ENCODE measurements around the gene SLC22A23.

DNA sequence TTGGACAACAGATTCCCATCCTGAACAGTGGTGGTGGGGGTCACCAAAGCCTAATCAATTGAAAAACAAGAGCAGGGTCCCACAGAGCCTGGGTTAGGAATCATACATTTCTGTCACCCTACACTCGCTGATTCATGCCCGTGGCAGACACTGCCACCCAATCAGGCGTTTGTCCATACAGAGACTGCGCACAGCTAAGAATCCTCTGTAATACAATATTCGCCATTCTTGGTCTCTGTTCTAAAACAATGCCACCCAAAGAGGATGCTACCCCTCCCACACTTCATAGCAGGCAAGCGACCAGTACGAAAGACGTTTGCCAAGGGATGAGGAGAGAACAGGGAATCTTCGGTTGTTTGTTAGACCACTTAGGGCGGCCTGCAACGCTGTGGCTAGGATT, 28.1 kb upstream of the SLC22A23 start:
- TF ChIP-seq, protein P1, sequence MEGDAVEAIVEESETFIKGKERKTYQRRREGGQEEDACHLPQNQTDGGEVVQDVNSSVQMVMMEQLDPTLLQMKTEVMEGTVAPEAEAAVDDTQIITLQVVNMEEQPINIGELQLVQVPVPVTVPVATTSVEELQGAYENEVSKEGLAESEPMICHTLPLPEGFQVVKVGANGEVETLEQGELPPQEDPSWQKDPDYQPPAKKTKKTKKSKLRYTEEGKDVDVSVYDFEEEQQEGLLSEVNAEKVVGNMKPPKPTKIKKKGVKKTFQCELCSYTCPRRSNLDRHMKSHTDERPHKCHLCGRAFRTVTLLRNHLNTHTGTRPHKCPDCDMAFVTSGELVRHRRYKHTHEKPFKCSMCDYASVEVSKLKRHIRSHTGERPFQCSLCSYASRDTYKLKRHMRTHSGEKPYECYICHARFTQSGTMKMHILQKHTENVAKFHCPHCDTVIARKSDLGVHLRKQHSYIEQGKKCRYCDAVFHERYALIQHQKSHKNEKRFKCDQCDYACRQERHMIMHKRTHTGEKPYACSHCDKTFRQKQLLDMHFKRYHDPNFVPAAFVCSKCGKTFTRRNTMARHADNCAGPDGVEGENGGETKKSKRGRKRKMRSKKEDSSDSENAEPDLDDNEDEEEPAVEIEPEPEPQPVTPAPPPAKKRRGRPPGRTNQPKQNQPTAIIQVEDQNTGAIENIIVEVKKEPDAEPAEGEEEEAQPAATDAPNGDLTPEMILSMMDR (optimal IDR thresholded peaks at IDR 0.05 in 1 of 3, IDR thresholded peaks at IDR 0.05 in 1 of 3, conservative IDR thresholded peaks at IDR 0.05 in 1 of 3; ENCODE audit: extremely low read depth in 1 of 3, insufficient read depth in 2 of 3, low read length in 3 of 3) = no peak
- TF ChIP-seq EZH2 (IDR thresholded peaks at IDR 0.05; ENCODE audit: low read length) = no peak

Data from keratinocyte (primary cell).